CD4-positive, alpha-beta T cell treated with Interleukin-10 for 1 hour (primary cell): ENCODE data around the gene BCR.
A peak's percentile ranks its signal among the peaks of the same experiment; 100 is the strongest.

ENCODE experiments used
- DNase-seq: peaks from one replicate; pipeline ENCODE4 v3.0.0-alpha.2; 2020

Gene BCR

GRCh38 chr22:23218867-23219251 lies 38.5 kb downstream of the BCR start:
- DNase-seq: no peak

GRCh38 chr22:23219317-23219716 lies 39.0 kb downstream of the BCR start:
- no peak for DNase-seq

- DNase-seq: peak; percentile 31
Observed at GRCh38 chr22:23219822-23220484, 39.6 kb downstream of the BCR start.

- DNase-seq: peak; percentile 27
Observed at GRCh38 chr22:23220485-23221350, 40.4 kb downstream of the BCR start.

GRCh38 chr22:23221351-23221804 lies 41.1 kb downstream of the BCR start:
- no peak for DNase-seq

- DNase-seq: no peak
Observed at GRCh38 chr22:23222033-23222792, 41.9 kb downstream of the BCR start.

GRCh38 chr22:23222793-23223568 lies 42.7 kb downstream of the BCR start:
- DNase-seq: no peak

- no peak for DNase-seq
Observed at GRCh38 chr22:23223569-23224317, 43.4 kb downstream of the BCR start.

- no peak for DNase-seq
Observed at GRCh38 chr22:23224846-23225245, 44.5 kb downstream of the BCR start.

- no peak for DNase-seq
Observed at GRCh38 chr22:23225337-23225723, 45.0 kb downstream of the BCR start.

GRCh38 chr22:23225724-23226496 lies 45.6 kb downstream of the BCR start:
- peak; percentile 52 for DNase-seq

- no peak for DNase-seq
Observed at GRCh38 chr22:23226497-23226850, 46.2 kb downstream of the BCR start.

GRCh38 chr22:23227380-23227779 lies 47.1 kb downstream of the BCR start:
- DNase-seq: no peak

GRCh38 chr22:23228503-23228902 lies 48.2 kb downstream of the BCR start:
- no peak for DNase-seq

- DNase-seq: no peak
Observed at GRCh38 chr22:23229646-23230045, 49.3 kb downstream of the BCR start.

GRCh38 chr22:23230348-23231068 lies 50.2 kb downstream of the BCR start:
- no peak for DNase-seq

GRCh38 chr22:23231471-23232093 lies 51.3 kb downstream of the BCR start:
- DNase-seq: no peak

- DNase-seq: no peak
Observed at GRCh38 chr22:23232094-23232905, 52.0 kb downstream of the BCR start.

GRCh38 chr22:23233084-23233531 lies 52.8 kb downstream of the BCR start:
- no peak for DNase-seq
